H9 (cell line): ENCODE data around the gene NT5C3B. TPM values are rescaled to one million over a fixed set of nuclear protein-coding genes. Genes with fewer than 3 reads are reported as not detected.
"Not testable (repeated sequence)": the region's sequence is repeated elsewhere in the genome, so short reads cannot be mapped to it uniquely, and the experiment has no call there.

Experiments
- DNase-seq: peaks from one replicate; pipeline ENCODE4 v3.0.0-alpha.2; 2017
- H2AFZ ChIP-seq: one replicate; pipeline ENCODE4 v1.6.1; 2013; ENCODE audit warnings: mild to moderate bottlenecking, low read length, control low read depth, moderate library complexity
- H2AK5ac ChIP-seq: 2 replicates; pipeline ENCODE4 v1.6.1; 2013; ENCODE audit warnings: low read length, control low read depth, mixed read lengths; ENCODE audit not compliant: insufficient read length
- H2BK120ac ChIP-seq: one replicate; pipeline ENCODE4 v1.6.1; 2013; ENCODE audit warnings: low read depth, mild to moderate bottlenecking, low read length, control low read depth, inconsistent platforms; ENCODE audit not compliant: poor library complexity, severe bottlenecking
- H2BK12ac ChIP-seq: 2 replicates; pipeline ENCODE4 v1.6.1; 2013; ENCODE audit warnings: low read length, control low read depth, mixed read lengths, low read depth; ENCODE audit not compliant: insufficient read length
- H2BK15ac ChIP-seq: 2 replicates; pipeline ENCODE4 v1.6.1; 2013; ENCODE audit warnings: low read depth, low read length, control low read depth
- H2BK20ac ChIP-seq: one replicate; pipeline ENCODE4 v1.6.1; 2013; ENCODE audit warnings: low read depth, mild to moderate bottlenecking, low read length, control low read depth, inconsistent platforms; ENCODE audit not compliant: poor library complexity, severe bottlenecking
- H2BK5ac ChIP-seq: 2 replicates; pipeline ENCODE4 v1.6.1; 2013; ENCODE audit warnings: low read length, control low read depth, mixed read lengths; ENCODE audit not compliant: insufficient read length
- H3K14ac ChIP-seq: 2 replicates; pipeline ENCODE4 v1.6.1; 2013; ENCODE audit warnings: low read length, control low read depth; ENCODE audit not compliant: insufficient read depth
- H3K18ac ChIP-seq: 2 replicates; pipeline ENCODE4 v1.6.1; 2013; ENCODE audit warnings: low read depth, mild to moderate bottlenecking, mixed read lengths, low read length, control low read depth; ENCODE audit not compliant: insufficient read length
- H3K23ac ChIP-seq: 2 replicates; pipeline ENCODE4 v1.6.1; 2013; ENCODE audit warnings: low read length, control low read depth, mixed read lengths, low read depth; ENCODE audit not compliant: insufficient read length
- H3K23me2 ChIP-seq: 2 replicates; pipeline ENCODE4 v1.6.1; 2013; ENCODE audit warnings: low read depth, mild to moderate bottlenecking, mixed read lengths, low read length, control low read depth; ENCODE audit not compliant: insufficient read length, poor library complexity, severe bottlenecking
- H3K27ac ChIP-seq: 2 replicates; pipeline ENCODE4 v1.5.1; 2013; ENCODE audit warnings: low read length, control low read depth, mixed read lengths, low read depth; ENCODE audit not compliant: insufficient read length
- H3K27me3 ChIP-seq: 2 replicates; pipeline ENCODE4 v1.6.1; 2013; ENCODE audit warnings: low read length, control low read depth, inconsistent platforms; ENCODE audit not compliant: insufficient read depth
- H3K4ac ChIP-seq: 2 replicates; pipeline ENCODE4 v1.6.1; 2013; ENCODE audit warnings: low read depth, mild to moderate bottlenecking, control low read depth, inconsistent platforms, low read length, moderate library complexity
- H3K4me1 ChIP-seq: 2 replicates; pipeline ENCODE4 v1.6.1; 2013; ENCODE audit warnings: low read length, control low read depth, inconsistent platforms; ENCODE audit not compliant: insufficient read depth
- H3K4me2 ChIP-seq: 2 replicates; pipeline ENCODE4 v1.6.1; 2013; ENCODE audit warnings: low read length, control low read depth, mixed read lengths; ENCODE audit not compliant: insufficient read length, insufficient read depth
- H3K56ac ChIP-seq: 2 replicates; pipeline ENCODE4 v1.6.1; 2013; ENCODE audit warnings: low read depth, mild to moderate bottlenecking, mixed read lengths, low read length, control low read depth; ENCODE audit not compliant: insufficient read length
- H3K79me1 ChIP-seq: 2 replicates; pipeline ENCODE4 v1.6.1; 2013; ENCODE audit warnings: low read depth, mild to moderate bottlenecking, moderate library complexity, low read length, control low read depth, inconsistent platforms; ENCODE audit not compliant: insufficient read depth, poor library complexity, severe bottlenecking
- H3K79me2 ChIP-seq: 2 replicates; pipeline ENCODE4 v1.6.1; 2013; ENCODE audit warnings: low read length, control low read depth, inconsistent platforms; ENCODE audit not compliant: insufficient read depth
- H3K9ac ChIP-seq: 2 replicates; pipeline ENCODE4 v1.6.1; 2013; ENCODE audit warnings: low read length, control low read depth, mixed read lengths; ENCODE audit not compliant: insufficient read length; ENCODE audit errors: extremely low read depth
- H3K9me3 ChIP-seq: one replicate; pipeline ENCODE4 v1.6.1; 2013; ENCODE audit warnings: low read depth, low read length, inconsistent platforms; ENCODE audit not compliant: control insufficient read depth
- H3T11ph ChIP-seq: one replicate; pipeline ENCODE4 v1.6.1; 2013; ENCODE audit warnings: mild to moderate bottlenecking, low read length, control low read depth, inconsistent platforms
- H4K20me1 ChIP-seq: one replicate; pipeline ENCODE4 v1.6.1; 2013; ENCODE audit not compliant: control insufficient read depth, insufficient read length, insufficient read depth
- H4K5ac ChIP-seq: 2 replicates; pipeline ENCODE4 v1.6.1; 2013; ENCODE audit warnings: low read depth, mild to moderate bottlenecking, mixed read lengths, low read length, control low read depth; ENCODE audit not compliant: insufficient read length
- H4K8ac ChIP-seq: replicated peaks from 2 replicates; pipeline ENCODE4 v1.6.1; 2013; ENCODE audit warnings: low read length, control low read depth, mixed read lengths, low read depth; ENCODE audit not compliant: insufficient read length
- H4K91ac ChIP-seq: 2 replicates; pipeline ENCODE4 v1.6.1; 2013; ENCODE audit warnings: low read depth, mild to moderate bottlenecking, moderate library complexity, mixed read lengths, low read length, control low read depth; ENCODE audit not compliant: insufficient read length
- H3K27ac Mint-ChIP-seq, 3 experiments: 2 replicates in 2 of 3; 3 replicates in 1 of 3; pipeline ENCODE4 v1.8.0; 2020 to 2021; ENCODE audit warnings: mixed read lengths in 3 of 3, mild to moderate bottlenecking in 1 of 3, moderate library complexity in 1 of 3
- H3K27me3 Mint-ChIP-seq: 2 replicates; pipeline ENCODE4 v1.8.0; 2021; ENCODE audit warnings: low read depth, mild to moderate bottlenecking, moderate library complexity, mixed read lengths
- H3K36me3 Mint-ChIP-seq, 3 experiments: 2 replicates in 2 of 3; 3 replicates in 1 of 3; pipeline ENCODE4 v1.8.0; 2020 to 2021; ENCODE audit warnings: low read depth in 3 of 3, mixed read lengths in 3 of 3; ENCODE audit not compliant: insufficient read depth in 1 of 3
- H3K4me1 Mint-ChIP-seq, 2 experiments: 2 replicates each; pipeline ENCODE4 v1.8.0; 2020; ENCODE audit warnings: mixed read lengths in 2 of 2
- H3K4me3 Mint-ChIP-seq, 2 experiments: 2 replicates in 1 of 2; 3 replicates in 1 of 2; pipeline ENCODE4 v1.8.0; 2020 to 2021; ENCODE audit warnings: mild to moderate bottlenecking in 2 of 2, mixed read lengths in 2 of 2, moderate library complexity in 1 of 2
- H3K9me3 Mint-ChIP-seq, 2 experiments: 2 replicates in 1 of 2; 3 replicates in 1 of 2; pipeline ENCODE4 v1.8.0; 2020; ENCODE audit warnings: mild to moderate bottlenecking in 2 of 2, mixed read lengths in 2 of 2, moderate library complexity in 1 of 2
- CTCF ChIP-seq: fragments of 200-600 bp; sonication (generic); conservative IDR thresholded peaks from 3 replicates; pipeline ENCODE4 v1.8.0; 2021; ENCODE audit warnings: antibody characterized with exemption, mild to moderate bottlenecking
- WGBS: extraction: QIAGEN DNeasy Blood & Tissue Kit; methylation state at CpG from one replicate; pipeline ENCODE4 v1.1.7; 2013; ENCODE audit warnings: missing lambda C conversion rate, low lambda C conversion rate, mixed read lengths; ENCODE audit not compliant: insufficient read length; ENCODE audit errors: extremely low coverage; 5-methylcytosine and 5-hydroxymethylcytosine counted together
- total RNA-seq: library from RNA; stranded (reverse); gene quantifications from 2 replicates; pipeline ENCODE4 v1.2.1, GENCODE V29; 2021

Gene NT5C3B
- total RNA-seq, 1 experiment from 2014 or later, result 76.1 TPM

DNA sequence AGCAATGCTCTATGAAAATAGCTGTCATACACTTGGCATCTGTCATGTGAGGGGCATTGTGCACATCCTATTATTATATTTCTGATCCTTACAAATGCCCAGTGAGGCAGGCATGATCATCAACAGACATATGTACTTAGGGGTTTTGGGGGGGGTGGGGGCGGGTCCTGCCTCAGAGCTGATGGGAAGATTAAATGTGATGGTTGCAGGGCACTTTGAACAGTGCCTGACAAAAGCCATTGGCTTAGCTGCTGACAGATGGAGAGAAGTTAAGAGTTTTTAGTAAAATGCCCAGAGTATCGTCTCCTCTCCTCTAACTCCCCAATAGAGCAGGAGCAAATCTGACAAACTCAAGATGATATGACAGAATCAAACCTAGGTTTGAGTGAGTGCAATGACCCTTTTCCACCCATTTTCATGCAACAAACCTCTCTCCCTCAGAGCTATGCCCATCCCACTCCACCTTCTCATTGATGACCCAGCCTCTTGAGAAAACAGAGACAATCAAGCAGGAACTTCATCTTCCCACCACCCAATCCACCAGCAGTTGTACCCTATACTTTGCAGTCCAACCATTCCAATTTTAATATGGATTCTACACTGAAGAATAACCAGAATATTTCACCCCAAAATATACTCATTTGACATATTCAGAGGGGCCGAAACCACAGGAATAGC lies 24.4 kb upstream of the NT5C3B start:
- Histone ChIP-seq H3K27me3 (no peaks in the 10 kb centered on the region), H4K20me1 (no peaks in the 10 kb centered on the region), H2BK15ac (no peak overlapping the region), H2BK120ac (no peak overlapping the region), H2BK12ac (no peak overlapping the region), H4K8ac (no peak overlapping the region), H3K14ac (no peak overlapping the region), H3K9me3 (no peaks in the 10 kb centered on the region), H3K4me2 (peak overlapping the region; percentile 8), H3K9ac (no peak overlapping the region), H3K4me1 (peaks cover 5% of the 10 kb centered on the region; the same call in 1 of the 2 replicates), H3T11ph (no peak overlapping the region), H2AK5ac (no peak overlapping the region), H3K79me2 (peaks cover 15% of the 10 kb centered on the region; the same call in 1 of the 2 replicates), H3K23ac (no peak overlapping the region), H4K5ac (no peak overlapping the region), H3K23me2 (peaks cover 16% of the 10 kb centered on the region), H3K79me1 (peaks cover 2% of the 10 kb centered on the region), H3K27ac (no peak overlapping the region), H2BK5ac (no peak overlapping the region), H2BK20ac (no peak overlapping the region), H2AFZ (no peak overlapping the region), H3K18ac (no peak overlapping the region), H3K4ac (no peak overlapping the region), H3K56ac (no peak overlapping the region), H4K91ac (no peak overlapping the region)
- H3K36me3 Mint-ChIP-seq, result peaks cover 0 to 7% (median 2%) of the 10 kb centered on the region in 3 experiments; a peak in 3 of 7 replicates
- H3K27ac Mint-ChIP-seq, result peak overlapping the region in 2 of 3 experiments; percentile 3 to 84; a peak in 3 of 7 replicates
- H3K4me1 Mint-ChIP-seq, result peaks cover 23 to 31% of the 10 kb centered on the region in 2 experiments
- no CpG with 5 or more reads among the region's 3 CpGs for WGBS
- TF ChIP-seq CTCF, result no peak
- H3K9me3 Mint-ChIP-seq, result no peaks in the 10 kb centered on the region
- no peaks in the 10 kb centered on the region for H3K27me3 Mint-ChIP-seq
- peak overlapping the region in 1 of 2 experiments; percentile 20; a peak in 3 of 5 replicates for H3K4me3 Mint-ChIP-seq
- no peak for DNase-seq

GRCh38 chr17:41851382-41851781 lies 15.3 kb upstream of the NT5C3B start:
- H3K4me1 ChIP-seq, H3K4me3 Mint-ChIP-seq, H3K14ac ChIP-seq, H3K9ac ChIP-seq, H4K91ac ChIP-seq, H3K27ac ChIP-seq, H3K79me2 ChIP-seq, H4K5ac ChIP-seq, DNase-seq, H3K23me2 ChIP-seq, H3K27me3 ChIP-seq, H3K4me2 ChIP-seq, H3K4ac ChIP-seq, H3K18ac ChIP-seq, H3K79me1 ChIP-seq, H3K27ac Mint-ChIP-seq, H3T11ph ChIP-seq, H2BK5ac ChIP-seq, H3K9me3 ChIP-seq, H3K27me3 Mint-ChIP-seq, H4K20me1 ChIP-seq, H3K9me3 Mint-ChIP-seq, H3K56ac ChIP-seq, H4K8ac ChIP-seq, H2BK12ac ChIP-seq, H3K4me1 Mint-ChIP-seq, H2BK120ac ChIP-seq, H2BK15ac ChIP-seq, H2BK20ac ChIP-seq, H2AK5ac ChIP-seq, H3K23ac ChIP-seq, H2AFZ ChIP-seq: not testable (repeated sequence)
- WGBS, result no CpG with 5 or more reads among the region's 14 CpGs
- H3K36me3 Mint-ChIP-seq, result peaks cover 5 to 30% (median 26%) of the 10 kb centered on the region in 3 experiments; a peak in 5 of 7 replicates
